RWPE1 (cell line): Measurements from ENCODE around the gene MRPS18A.
"Not testable (repeated sequence)": the region's sequence is repeated elsewhere in the genome, so short reads cannot be mapped to it uniquely, and the experiment has no call there.

Experiments
- CTCF ChIA-PET: fragments of 350-600 bp; sonication (Branson Sonifier 250); formaldehyde crosslinking; extraction: SDS; loops from one replicate; lab custom pipeline; 2021; lab: Yijun Ruan, JAX
- POLR2A ChIA-PET: fragments of 400-600 bp; formaldehyde crosslinking; extraction: SDS; loops from one replicate; lab custom pipeline; 2020; ENCODE audit warnings: antibody characterized with exemption; ENCODE audit not compliant: low non-redundant PET; lab: Yijun Ruan, JAX
- DNase-seq: peaks from one replicate; pipeline ENCODE4 v3.0.0; 2012; ENCODE audit warnings: low spot score
- H3K27ac ChIP-seq: fragments of 450-650 bp; 2 replicates; pipeline ENCODE4 v1.5.1; 2017
- TF ChIP-seq, protein P1 (sequence below): fragments of 450-650 bp; conservative IDR thresholded peaks from 2 replicates; pipeline ENCODE4 v1.5.1; 2017; ENCODE audit warnings: low read depth, mild to moderate bottlenecking

MRPS18A gene

DNA sequence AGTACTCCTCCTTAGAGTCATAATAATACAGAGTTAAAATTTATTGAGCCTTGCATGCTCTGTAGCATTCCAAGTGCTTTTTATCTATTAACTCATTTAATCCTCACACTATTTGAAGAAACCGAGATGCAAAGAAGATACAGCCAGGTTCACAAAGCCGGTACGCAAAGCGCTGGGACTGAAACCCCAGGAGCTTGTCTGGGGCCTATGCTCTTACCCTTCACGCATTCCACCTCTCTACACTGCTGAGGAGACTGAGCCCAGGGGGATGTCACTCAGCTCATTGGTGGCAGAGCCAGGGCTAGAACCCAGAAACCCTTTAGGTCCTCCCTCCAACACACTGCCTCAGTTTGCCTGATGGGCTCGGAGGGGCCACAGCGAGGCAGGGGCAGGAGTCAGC, 19.7 kb upstream of the MRPS18A start:
- ChIA-PET CTCF (no interaction called here), POLR2A (no interaction called here)
- no peak overlapping the region for H3K27ac ChIP-seq
- no peak for DNase-seq
- TF ChIP-seq, protein P1, sequence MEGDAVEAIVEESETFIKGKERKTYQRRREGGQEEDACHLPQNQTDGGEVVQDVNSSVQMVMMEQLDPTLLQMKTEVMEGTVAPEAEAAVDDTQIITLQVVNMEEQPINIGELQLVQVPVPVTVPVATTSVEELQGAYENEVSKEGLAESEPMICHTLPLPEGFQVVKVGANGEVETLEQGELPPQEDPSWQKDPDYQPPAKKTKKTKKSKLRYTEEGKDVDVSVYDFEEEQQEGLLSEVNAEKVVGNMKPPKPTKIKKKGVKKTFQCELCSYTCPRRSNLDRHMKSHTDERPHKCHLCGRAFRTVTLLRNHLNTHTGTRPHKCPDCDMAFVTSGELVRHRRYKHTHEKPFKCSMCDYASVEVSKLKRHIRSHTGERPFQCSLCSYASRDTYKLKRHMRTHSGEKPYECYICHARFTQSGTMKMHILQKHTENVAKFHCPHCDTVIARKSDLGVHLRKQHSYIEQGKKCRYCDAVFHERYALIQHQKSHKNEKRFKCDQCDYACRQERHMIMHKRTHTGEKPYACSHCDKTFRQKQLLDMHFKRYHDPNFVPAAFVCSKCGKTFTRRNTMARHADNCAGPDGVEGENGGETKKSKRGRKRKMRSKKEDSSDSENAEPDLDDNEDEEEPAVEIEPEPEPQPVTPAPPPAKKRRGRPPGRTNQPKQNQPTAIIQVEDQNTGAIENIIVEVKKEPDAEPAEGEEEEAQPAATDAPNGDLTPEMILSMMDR: no peak

DNA sequence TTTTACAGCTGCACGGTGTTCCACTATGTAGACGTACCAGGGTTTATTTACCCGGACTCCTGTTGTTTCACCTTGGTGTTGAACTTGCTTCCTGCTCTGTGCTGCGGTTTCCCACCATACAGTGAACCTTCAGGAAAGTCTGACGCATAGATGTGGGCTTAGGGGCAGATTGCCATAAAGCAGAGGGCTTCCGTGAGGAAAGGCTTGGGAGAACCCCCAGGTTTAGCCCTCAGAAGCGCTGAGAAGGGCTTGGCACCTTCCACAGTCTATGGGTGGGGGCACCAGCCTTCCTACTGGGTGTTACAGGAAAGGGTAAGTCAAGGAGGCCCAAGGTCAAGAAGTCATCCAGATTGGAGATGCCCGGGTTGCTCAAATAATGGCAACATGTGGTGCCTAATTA, 19.2 kb upstream of the MRPS18A start:
- ChIA-PET CTCF (interaction anchor here (1.9 kb wide), 1 partner anchor 63 kb away, joined by 7 read pairs; the partner anchor contains the start of gene VEGFA), POLR2A (no interaction called here)
- TF ChIP-seq, protein P1: no peak
- no peak overlapping the region for H3K27ac ChIP-seq
- no peak for DNase-seq

DNA sequence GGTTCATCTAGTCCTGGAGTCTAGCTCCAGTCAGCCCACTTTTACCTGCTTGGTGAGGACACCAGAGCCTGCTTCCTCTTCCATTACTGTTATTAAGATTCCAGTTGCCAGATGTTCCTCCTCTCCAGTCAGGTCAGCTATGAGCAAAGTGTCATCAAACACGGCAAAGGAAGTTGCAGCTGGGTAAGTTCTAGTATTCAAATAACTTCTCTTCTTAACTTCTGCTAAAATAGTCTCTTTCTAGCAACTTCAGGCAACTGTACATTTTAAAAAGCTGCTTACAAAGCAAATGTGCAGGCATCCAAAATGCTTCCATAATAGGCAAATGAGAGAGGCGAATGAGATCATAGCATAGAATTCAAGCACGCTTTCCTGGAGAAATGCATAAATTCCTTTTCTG, 18.4 kb upstream of the MRPS18A start:
- no peak for DNase-seq
- TF ChIP-seq, protein P1: no peak
- POLR2A ChIA-PET: no interaction called here
- H3K27ac ChIP-seq: 0 out of 2 replicates have a peak overlapping the region, but pooled peaks have one; percentile 31
- CTCF ChIA-PET: interaction anchor here (1.0 to 1.9 kb wide), 2 partner anchors 18 to 64 kb away, joined by 3 to 7 read pairs; partner anchors contain the start of gene VEGFA

DNA sequence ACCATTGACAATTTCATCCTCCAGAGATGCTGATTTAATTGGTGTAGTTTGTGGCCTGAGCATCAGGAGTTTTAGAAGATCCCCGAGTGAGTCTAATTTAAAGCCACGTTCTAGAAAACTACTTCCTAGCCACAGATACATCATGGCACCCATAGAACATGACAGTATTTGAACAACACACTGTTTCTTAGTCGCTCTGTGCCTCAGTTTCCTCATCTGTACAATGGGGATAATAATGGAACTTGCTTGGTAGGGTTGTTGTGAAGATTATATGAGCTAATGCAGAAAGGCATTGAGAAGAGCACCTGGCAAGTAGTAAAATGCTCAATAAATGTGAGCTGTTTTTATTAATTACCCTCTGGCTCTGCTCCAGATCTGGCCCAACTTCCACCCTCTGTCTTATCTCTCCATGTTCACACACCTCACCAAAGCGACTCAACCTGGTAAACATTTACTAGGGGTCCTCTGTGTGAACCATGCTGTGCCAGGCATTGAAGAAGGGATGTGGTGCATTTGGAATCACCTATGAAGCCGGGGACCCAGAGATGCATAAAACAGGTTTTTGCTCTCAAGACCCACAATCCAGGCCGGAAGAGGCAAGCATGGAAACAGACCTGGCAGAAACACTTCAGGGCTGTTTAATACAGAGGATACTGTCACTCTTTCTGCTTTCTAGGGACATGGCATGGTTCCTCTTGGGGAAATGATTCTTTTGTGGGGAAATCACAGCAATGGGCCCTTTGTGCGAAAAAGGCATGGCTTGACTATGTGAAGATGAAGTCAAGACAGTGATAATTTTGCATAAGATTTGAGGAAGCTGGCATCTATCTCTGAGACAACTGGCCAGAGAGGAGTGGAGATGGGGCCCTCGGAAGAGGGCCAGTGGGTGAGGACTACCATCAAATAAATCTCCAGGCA, 16.2 kb upstream of the MRPS18A start:
- no peak for DNase-seq
- ChIA-PET POLR2A (no interaction called here), CTCF (interaction anchor here (0.6 to 1.6 kb wide), 2 partner anchors 42 to 65 kb away, joined by 3 to 5 read pairs; no protein-coding TSS in a partner anchor)
- H3K27ac ChIP-seq: peak overlapping the region; percentile 90
- TF ChIP-seq, protein P1: no peak

DNA sequence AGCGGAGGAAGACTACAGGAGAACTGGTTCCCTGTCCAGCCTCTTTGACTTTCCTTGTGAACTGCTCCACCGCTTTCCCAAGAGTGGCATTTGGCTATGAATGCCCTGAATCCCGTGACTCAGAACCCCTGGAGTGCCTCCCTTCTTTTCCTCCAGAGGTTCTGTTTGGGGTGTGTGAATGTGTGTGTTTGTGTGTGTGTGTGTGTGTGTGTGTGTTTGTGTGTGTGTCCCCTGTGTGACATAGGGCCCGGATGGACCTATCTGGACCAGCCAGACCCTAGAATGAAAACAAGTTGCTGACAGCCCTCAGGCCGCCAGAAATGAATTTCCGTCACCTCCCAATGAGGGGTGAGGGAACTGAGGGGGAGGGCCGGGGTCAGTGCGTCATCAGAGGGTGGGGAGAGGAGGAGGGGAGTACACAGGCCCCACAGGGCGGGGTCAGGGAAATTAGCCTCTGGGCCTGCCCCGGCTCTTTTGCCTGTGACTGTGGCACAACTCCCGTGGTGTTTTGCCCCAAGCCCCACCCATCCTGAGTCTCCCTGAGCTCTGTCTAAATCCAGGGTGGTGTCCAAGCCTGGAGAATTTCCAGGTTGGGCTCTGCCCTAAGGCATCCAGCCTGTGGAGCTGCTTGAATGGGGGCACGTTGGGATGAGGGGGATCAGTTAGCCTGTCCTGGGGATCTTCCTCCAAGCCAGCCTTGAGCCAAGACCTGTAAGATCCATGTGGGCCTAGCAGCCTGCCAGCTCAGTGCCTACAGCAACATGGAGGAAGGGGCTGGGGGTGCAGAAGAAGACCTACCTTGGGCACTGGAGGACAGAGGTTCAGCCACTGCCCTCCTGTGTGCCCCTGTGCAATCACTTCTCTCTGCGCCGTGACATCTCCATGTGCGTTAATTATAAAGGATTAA, 15.2 kb upstream of the MRPS18A start:
- ChIA-PET CTCF (interaction anchor here (0.6 to 1.6 kb wide), 2 partner anchors 41 to 66 kb away, joined by 3 to 5 read pairs; no protein-coding TSS in a partner anchor), POLR2A (no interaction called here)
- peak; percentile 97 for DNase-seq
- TF ChIP-seq, protein P1: no peak
- peak overlapping the region; percentile 90 for H3K27ac ChIP-seq

DNA sequence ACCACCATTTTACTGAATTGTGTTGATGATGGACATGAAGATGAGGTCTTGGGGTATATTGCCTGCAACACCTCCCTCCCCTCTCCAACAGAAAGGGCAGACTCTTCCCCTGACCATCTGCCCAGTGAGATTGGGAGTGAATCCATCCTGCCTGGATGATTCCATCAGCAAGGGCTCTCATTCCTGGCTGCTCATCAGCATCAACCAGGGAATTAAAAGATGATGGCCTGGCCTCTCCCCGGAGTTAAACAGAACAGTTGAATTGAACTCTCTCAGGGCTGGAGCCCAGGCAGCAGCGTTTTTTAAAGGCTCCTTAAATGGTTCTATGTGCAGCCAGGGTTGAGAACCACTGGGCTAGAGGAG, 14.6 kb upstream of the MRPS18A start:
- ChIA-PET POLR2A (no interaction called here), CTCF (no interaction called here)
- TF ChIP-seq, protein P1: no peak
- DNase-seq: no peak
- H3K27ac ChIP-seq: peak overlapping the region; percentile 90

DNA sequence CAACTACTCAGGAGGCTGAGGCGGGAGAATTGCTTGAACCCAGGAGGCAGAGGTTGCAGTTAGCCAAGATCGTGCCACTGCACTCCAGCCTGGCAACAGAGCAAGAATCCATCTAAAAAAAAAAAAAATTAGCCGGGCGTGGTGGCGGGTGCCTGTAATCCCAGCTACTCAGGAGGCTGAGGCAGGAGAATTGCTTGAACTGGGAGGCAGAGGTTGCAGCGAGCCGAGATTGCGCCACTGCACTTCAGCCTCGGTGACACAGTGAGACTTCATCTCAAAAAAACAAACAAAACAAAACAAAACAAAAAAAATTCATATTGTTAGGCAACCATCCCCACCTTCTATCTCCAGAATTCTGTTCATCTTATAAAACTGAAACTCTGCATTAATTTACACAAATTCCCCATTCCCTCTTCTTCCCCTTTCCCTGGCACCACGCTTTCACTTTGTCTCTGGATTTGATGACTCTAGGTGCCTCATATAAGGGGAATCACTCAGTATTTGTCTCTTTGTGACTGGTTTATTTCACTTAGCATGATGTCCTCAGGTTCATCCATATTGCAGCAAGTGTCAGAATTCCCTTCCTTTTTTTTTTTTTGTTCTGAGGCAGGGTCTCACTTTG, 13.5 kb upstream of the MRPS18A start:
- DNase-seq, POLR2A ChIA-PET: not testable (repeated sequence)
- CTCF ChIA-PET: interaction anchor here (0.6 kb wide), 1 partner anchor 378 kb away, joined by 3 read pairs; no protein-coding TSS in a partner anchor
- H3K27ac ChIP-seq: peak overlapping the region; percentile 90; the same call in 1 of the 2 replicates
